DOHH2 (cell line): ENCODE data around the gene SH3BGRL.
A peak's percentile ranks its signal among the peaks of the same experiment; 100 is the strongest.

Experiments
- H3F3A ChIP-seq: fragments of 200-600 bp; sonication (generic), shearing (Covaris generic); 2 replicates; pipeline ENCODE4 v1.6.0; 2016; ENCODE audit warnings: antibody characterized with exemption, mild to moderate bottlenecking; ENCODE audit not compliant: control insufficient read depth, insufficient read depth
- H3K27ac ChIP-seq: fragments of 200-600 bp; sonication (generic); 2 replicates; pipeline ENCODE4 v1.5.1; 2014; ENCODE audit warnings: low read depth, mild to moderate bottlenecking, low read length, moderate library complexity
- H3K27me3 ChIP-seq: fragments of 200-600 bp; sonication (generic); 2 replicates; pipeline ENCODE4 v1.6.1; 2014; ENCODE audit warnings: mild to moderate bottlenecking, low read length, mixed read lengths; ENCODE audit not compliant: control insufficient read depth
- H3K36me3 ChIP-seq: fragments of 200-600 bp; sonication (generic); 2 replicates; pipeline ENCODE4 v1.6.1; 2014; ENCODE audit warnings: mild to moderate bottlenecking, low read length, moderate library complexity, mixed read lengths; ENCODE audit not compliant: control insufficient read depth
- H3K4me1 ChIP-seq: fragments of 200-600 bp; sonication (generic); 2 replicates; pipeline ENCODE4 v1.6.1; 2014; ENCODE audit warnings: mild to moderate bottlenecking, low read length, mixed read lengths; ENCODE audit not compliant: control insufficient read depth
- H3K4me2 ChIP-seq: fragments of 200-600 bp; sonication (generic); 2 replicates; pipeline ENCODE4 v1.6.0; 2014; ENCODE audit warnings: mild to moderate bottlenecking, low read length, moderate library complexity
- H3K4me3 ChIP-seq: fragments of 200-600 bp; sonication (generic); 2 replicates; pipeline ENCODE4 v1.5.1; 2014; ENCODE audit warnings: mild to moderate bottlenecking, low read length, mixed read lengths
- H3K79me2 ChIP-seq: fragments of 200-600 bp; sonication (generic); 2 replicates; pipeline ENCODE4 v1.6.1; 2014; ENCODE audit warnings: mild to moderate bottlenecking, low read length, mixed read lengths; ENCODE audit not compliant: control insufficient read depth
- H3K9me2 ChIP-seq: fragments of 200-600 bp; sonication (generic); replicated peaks from 2 replicates; pipeline ENCODE4 v1.6.1; 2014; ENCODE audit warnings: mild to moderate bottlenecking, low read length, mixed read lengths; ENCODE audit not compliant: control insufficient read depth
- H3K9me3 ChIP-seq: fragments of 200-600 bp; sonication (generic); 2 replicates; pipeline ENCODE4 v1.6.1; 2014; ENCODE audit warnings: antibody characterized with exemption, low read length, mixed read lengths; ENCODE audit not compliant: control insufficient read depth, insufficient read depth
- H4K20me1 ChIP-seq: fragments of 200-600 bp; sonication (generic); 2 replicates; pipeline ENCODE4 v1.6.0; 2014; ENCODE audit warnings: low read depth, mild to moderate bottlenecking, antibody characterized with exemption, low read length, moderate library complexity; ENCODE audit not compliant: control insufficient read depth, insufficient read depth
- EZH2phosphoT487 ChIP-seq: fragments of 200-600 bp; sonication (generic); IDR thresholded peaks from 2 replicates; pipeline ENCODE4 v1.6.1; 2017; ENCODE audit warnings: borderline replicate concordance, mild to moderate bottlenecking, antibody characterized with exemption, low read length, moderate library complexity, mixed read lengths
- TF ChIP-seq, protein P1 (sequence below): fragments of 200-600 bp; sonication (generic); IDR thresholded peaks from one replicate; pipeline ENCODE4 v1.5.1; 2014; ENCODE audit warnings: antibody characterized with exemption, mild to moderate bottlenecking, low read depth, low read length; ENCODE audit not compliant: poor library complexity, severe bottlenecking

SH3BGRL gene

DNA sequence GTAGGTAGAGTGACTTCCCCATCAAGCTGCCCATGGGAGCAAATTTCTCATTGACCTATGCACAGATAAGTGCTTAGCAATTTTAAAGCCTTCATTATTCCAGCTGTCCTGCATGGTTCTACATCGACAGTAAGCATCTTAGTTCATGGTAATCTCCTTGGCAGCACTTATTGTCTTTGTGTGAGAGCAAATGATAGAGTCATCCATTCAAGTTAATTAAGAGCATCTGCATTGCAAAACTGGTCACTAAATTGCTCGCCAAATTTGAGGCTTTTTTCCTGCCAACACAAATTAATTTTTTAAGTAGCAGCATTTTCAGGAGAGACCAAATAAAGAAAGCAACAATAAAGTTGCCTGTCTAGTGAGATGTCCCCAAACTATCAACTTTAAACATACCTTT lies 76.7 kb downstream of the SH3BGRL start:
- H3K27me3 ChIP-seq, result no peaks in the 10 kb centered on the region
- no peaks in the 10 kb centered on the region for H3F3A ChIP-seq
- H3K4me2 ChIP-seq, result no peak overlapping the region
- H4K20me1 ChIP-seq, result no peaks in the 10 kb centered on the region
- H3K36me3 ChIP-seq, result peaks cover 17% of the 10 kb centered on the region
- TF ChIP-seq, protein P1, sequence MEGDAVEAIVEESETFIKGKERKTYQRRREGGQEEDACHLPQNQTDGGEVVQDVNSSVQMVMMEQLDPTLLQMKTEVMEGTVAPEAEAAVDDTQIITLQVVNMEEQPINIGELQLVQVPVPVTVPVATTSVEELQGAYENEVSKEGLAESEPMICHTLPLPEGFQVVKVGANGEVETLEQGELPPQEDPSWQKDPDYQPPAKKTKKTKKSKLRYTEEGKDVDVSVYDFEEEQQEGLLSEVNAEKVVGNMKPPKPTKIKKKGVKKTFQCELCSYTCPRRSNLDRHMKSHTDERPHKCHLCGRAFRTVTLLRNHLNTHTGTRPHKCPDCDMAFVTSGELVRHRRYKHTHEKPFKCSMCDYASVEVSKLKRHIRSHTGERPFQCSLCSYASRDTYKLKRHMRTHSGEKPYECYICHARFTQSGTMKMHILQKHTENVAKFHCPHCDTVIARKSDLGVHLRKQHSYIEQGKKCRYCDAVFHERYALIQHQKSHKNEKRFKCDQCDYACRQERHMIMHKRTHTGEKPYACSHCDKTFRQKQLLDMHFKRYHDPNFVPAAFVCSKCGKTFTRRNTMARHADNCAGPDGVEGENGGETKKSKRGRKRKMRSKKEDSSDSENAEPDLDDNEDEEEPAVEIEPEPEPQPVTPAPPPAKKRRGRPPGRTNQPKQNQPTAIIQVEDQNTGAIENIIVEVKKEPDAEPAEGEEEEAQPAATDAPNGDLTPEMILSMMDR, result no peak
- no peak for TF ChIP-seq EZH2phosphoT487
- H3K79me2 ChIP-seq, result no peaks in the 10 kb centered on the region
- H3K27ac ChIP-seq, result no peak overlapping the region
- H3K4me1 ChIP-seq, result no peaks in the 10 kb centered on the region
- H3K9me3 ChIP-seq, result no peaks in the 10 kb centered on the region
- no peak overlapping the region for H3K4me3 ChIP-seq
- no peaks in the 10 kb centered on the region for H3K9me2 ChIP-seq

DNA sequence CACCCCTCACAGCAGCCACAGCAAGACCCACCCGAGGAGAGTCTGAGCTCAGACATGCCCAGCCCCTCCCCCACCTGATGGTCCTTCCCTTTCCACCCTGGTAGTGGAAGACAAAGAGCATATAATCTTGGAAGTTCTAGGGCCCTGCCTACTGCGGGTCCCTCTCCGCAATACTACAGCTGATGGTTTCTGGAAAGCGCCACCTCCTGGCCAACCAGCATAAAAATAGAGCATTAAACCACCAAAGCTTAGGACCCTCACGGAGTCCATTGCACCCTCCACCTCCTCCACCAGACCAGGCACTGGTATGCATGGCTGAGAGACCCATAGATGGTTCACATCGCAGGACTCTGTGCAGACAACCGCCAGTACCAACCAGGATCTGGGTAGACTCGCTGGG lies 78.2 kb downstream of the SH3BGRL start:
- Histone ChIP-seq H3K4me3 (no peak overlapping the region), H3K4me1 (no peaks in the 10 kb centered on the region)

DNA sequence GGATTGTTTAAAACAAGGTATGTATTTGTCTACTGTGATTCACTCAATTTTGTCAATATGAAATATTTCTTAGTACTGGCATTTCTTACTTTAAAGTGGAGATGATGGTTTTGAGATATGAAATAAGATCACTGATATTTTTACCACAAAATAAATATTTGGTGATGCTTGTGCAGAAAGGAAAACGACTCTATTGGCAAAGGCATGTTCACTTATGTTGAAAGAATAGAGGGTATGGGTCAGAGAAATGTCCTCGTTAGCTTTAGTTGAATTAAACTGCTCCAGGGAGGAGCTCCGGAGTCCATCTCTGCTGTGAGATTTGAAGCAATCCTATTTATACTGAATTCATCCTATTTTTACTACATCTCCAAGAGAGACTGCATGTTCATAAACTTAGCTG lies 84.2 kb downstream of the SH3BGRL start:
- H4K20me1 ChIP-seq, result no peaks in the 10 kb centered on the region
- TF ChIP-seq, protein P1, result no peak
- no peak for TF ChIP-seq EZH2phosphoT487
- H3K4me1 ChIP-seq, result no peaks in the 10 kb centered on the region
- H3K4me2 ChIP-seq, result no peak overlapping the region
- H3K9me3 ChIP-seq, result no peaks in the 10 kb centered on the region
- H3K9me2 ChIP-seq, result no peaks in the 10 kb centered on the region
- no peak overlapping the region for H3K27ac ChIP-seq
- H3K36me3 ChIP-seq, result no peaks in the 10 kb centered on the region
- no peaks in the 10 kb centered on the region for H3K27me3 ChIP-seq
- H3F3A ChIP-seq, result no peaks in the 10 kb centered on the region
- no peak overlapping the region for H3K4me3 ChIP-seq
- no peaks in the 10 kb centered on the region for H3K79me2 ChIP-seq

More for the DNA sequence above, 78.2 kb downstream of the SH3BGRL start:
- no peak for TF ChIP-seq EZH2phosphoT487
- TF ChIP-seq, protein P1, result peak; percentile 30
- no peak overlapping the region for H3K27ac ChIP-seq
- H3K79me2 ChIP-seq, result no peaks in the 10 kb centered on the region
- H3K36me3 ChIP-seq, result peaks cover 17% of the 10 kb centered on the region
- H3K9me2 ChIP-seq, result no peaks in the 10 kb centered on the region
- no peak overlapping the region for H3K4me2 ChIP-seq
- no peaks in the 10 kb centered on the region for H4K20me1 ChIP-seq
- H3K27me3 ChIP-seq, result no peaks in the 10 kb centered on the region
- no peaks in the 10 kb centered on the region for H3F3A ChIP-seq
- no peaks in the 10 kb centered on the region for H3K9me3 ChIP-seq

DNA sequence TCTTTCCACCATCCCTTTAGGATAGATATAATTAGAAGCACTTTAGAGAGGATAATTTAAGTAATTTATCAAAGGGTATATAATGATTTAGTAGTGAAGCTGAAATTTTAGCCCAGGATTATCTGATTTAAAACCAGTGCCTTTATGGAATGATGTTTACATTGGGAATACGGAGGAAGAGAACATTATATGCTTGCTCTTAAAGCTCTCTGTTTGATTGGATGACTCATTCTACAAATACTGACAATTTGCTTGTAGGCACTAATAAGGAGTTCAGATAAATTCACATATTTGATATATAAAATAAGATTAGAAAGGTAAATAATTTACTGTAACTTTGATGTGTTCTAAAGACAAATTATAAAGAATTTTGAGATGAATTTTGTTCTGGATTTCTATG lies 84.7 kb downstream of the SH3BGRL start:
- no peaks in the 10 kb centered on the region for H3K36me3 ChIP-seq
- H3F3A ChIP-seq, result no peaks in the 10 kb centered on the region
- no peak overlapping the region for H3K27ac ChIP-seq
- H4K20me1 ChIP-seq, result no peaks in the 10 kb centered on the region
- H3K4me3 ChIP-seq, result no peak overlapping the region
- no peak overlapping the region for H3K4me2 ChIP-seq
- H3K79me2 ChIP-seq, result no peaks in the 10 kb centered on the region
- H3K27me3 ChIP-seq, result no peaks in the 10 kb centered on the region
- peaks cover 4% of the 10 kb centered on the region for H3K9me3 ChIP-seq
- H3K9me2 ChIP-seq, result no peaks in the 10 kb centered on the region
- no peaks in the 10 kb centered on the region for H3K4me1 ChIP-seq
- TF ChIP-seq, protein P1, result no peak
- TF ChIP-seq EZH2phosphoT487, result no peak
